ENCODE measurements around the gene PYCARD.
"Not testable (repeated sequence)": the region's sequence is repeated elsewhere in the genome, so short reads cannot be mapped to it uniquely, and the experiment has no call there.

PYCARD gene

GRCh38 chr16:31202414-31203375 is at the start of gene PYCARD:
PYCARD (minus strand) TSS chr16:31202760; CDS start chr16:31202690, 70 bp downstream.
- DNase-seq (ENCODE audit: low read depth) = no peak

- no peak for DNase-seq (ENCODE audit: low read depth)
Observed at GRCh38 chr16:31251435-31251834, 48.9 kb upstream of the PYCARD start.

- no peak for DNase-seq (ENCODE audit: low read depth)
Observed at GRCh38 chr16:31250782-31251384, 48.3 kb upstream of the PYCARD start.

GRCh38 chr16:31248344-31248743 is 45.8 kb upstream of the PYCARD start:
- no peak for DNase-seq (ENCODE audit: low read depth)

GRCh38 chr16:31246296-31246695 is 43.7 kb upstream of the PYCARD start:
- DNase-seq (ENCODE audit: low read depth) = no peak

GRCh38 chr16:31245598-31245997 is 43.0 kb upstream of the PYCARD start:
- not testable (repeated sequence) for DNase-seq (ENCODE audit: low read depth)

GRCh38 chr16:31243734-31244670 is 41.4 kb upstream of the PYCARD start:
- DNase-seq (ENCODE audit: low read depth) = no peak

GRCh38 chr16:31242206-31242605 is 39.6 kb upstream of the PYCARD start:
- DNase-seq (ENCODE audit: low read depth) = no peak

- DNase-seq (ENCODE audit: low read depth) = no peak
Observed at GRCh38 chr16:31238041-31238440, 35.5 kb upstream of the PYCARD start.

GRCh38 chr16:31229501-31229900 is 26.9 kb upstream of the PYCARD start:
- no peak for DNase-seq (ENCODE audit: low read depth)

- no peak for DNase-seq (ENCODE audit: low read depth)
Observed at GRCh38 chr16:31228206-31228605, 25.6 kb upstream of the PYCARD start.

- no peak for DNase-seq (ENCODE audit: low read depth)
Observed at GRCh38 chr16:31225193-31225592, 22.6 kb upstream of the PYCARD start.

- no peak for DNase-seq (ENCODE audit: low read depth)
Observed at GRCh38 chr16:31224092-31224955, 21.8 kb upstream of the PYCARD start.

- DNase-seq (ENCODE audit: low read depth) = no peak
Observed at GRCh38 chr16:31223044-31223443, 20.5 kb upstream of the PYCARD start.

GRCh38 chr16:31221357-31222160 is 19.0 kb upstream of the PYCARD start:
- DNase-seq (ENCODE audit: low read depth) = no peak

- no peak for DNase-seq (ENCODE audit: low read depth)
Observed at GRCh38 chr16:31219154-31219741, 16.7 kb upstream of the PYCARD start.

GRCh38 chr16:31217136-31217530 is 14.6 kb upstream of the PYCARD start:
- no peak for DNase-seq (ENCODE audit: low read depth)

- DNase-seq (ENCODE audit: low read depth) = no peak
Observed at GRCh38 chr16:31216422-31217135, 14.0 kb upstream of the PYCARD start, which contains the start of gene PYDC1. PYDC1 (minus strand) TSS chr16:31217135; CDS start chr16:31217028, 107 bp downstream.
